ENCODE data around the gene CERS1. TPM values are rescaled to one million over a fixed set of nuclear protein-coding genes. Genes with fewer than 3 reads are reported as not detected.

Gene CERS1
- total RNA-seq, 4 donors from 2014 or later = 0.24 to 1.3 (median 0.59) TPM

GRCh38 chr19:18861235-18861634 is 34.7 kb downstream of the CERS1 start:
- no peak for TF ChIP-seq CTCF (IDR thresholded peaks at IDR 0.05)
- Histone ChIP-seq H3K27ac (no peak overlapping the region), H3K36me3 (peaks cover 97 to 98% of the 10 kb centered on the region in 2 donors), H3K4me1 (peaks cover 0 to 6% of the 10 kb centered on the region in 2 donors), H3K9me3 (no peaks in the 10 kb centered on the region), H3K4me3 (replicated peaks in 1 of 3) (no peak overlapping the region), H3K27me3 (no peaks in the 10 kb centered on the region)
- intact Hi-C loops (cut with DNase I) = no loop called here
- 92 to 94% methylated on average over 8 of the region's 9 CpGs for WGBS, 2 donors
- no peak for DNase-seq

- no peak overlapping the region for H3K4me3 ChIP-seq (replicated peaks in 1 of 3)
- H3K27me3 ChIP-seq = no peaks in the 10 kb centered on the region
- peaks cover 97 to 98% of the 10 kb centered on the region in 2 donors for H3K36me3 ChIP-seq
- DNase-seq = no peak
- H3K27ac ChIP-seq = no peak overlapping the region
- intact Hi-C loops (cut with DNase I) = no loop called here
- 91 to 93% methylated on average over 9 to 16 of the region's 17 CpGs for whole genome bisulfite sequencing, 2 donors
- no peak for TF ChIP-seq CTCF (IDR thresholded peaks at IDR 0.05)
- no peak for TF ChIP-seq POLR2A (IDR thresholded peaks at IDR 0.05)
- H3K4me1 ChIP-seq = peaks cover 0 to 6% of the 10 kb centered on the region in 2 donors
- no peaks in the 10 kb centered on the region for H3K9me3 ChIP-seq
Observed at GRCh38 chr19:18860725-18861124, 35.2 kb downstream of the CERS1 start.

GRCh38 chr19:18860302-18860700 is 35.7 kb downstream of the CERS1 start:
- H3K4me3 ChIP-seq (replicated peaks in 1 of 3) = no peak overlapping the region
- WGBS, 2 donors = 74 to 84% methylated on average over 11 of the region's 11 CpGs
- intact Hi-C loops (cut with DNase I) = no loop called here
- peaks cover 97 to 98% of the 10 kb centered on the region in 2 donors for H3K36me3 ChIP-seq
- H3K9me3 ChIP-seq = no peaks in the 10 kb centered on the region
- H3K27me3 ChIP-seq = no peaks in the 10 kb centered on the region
- TF ChIP-seq CTCF (IDR thresholded peaks at IDR 0.05) (no peak), POLR2A (IDR thresholded peaks at IDR 0.05) (no peak)
- no peak for DNase-seq
- H3K4me1 ChIP-seq = peaks cover 0 to 6% of the 10 kb centered on the region in 2 donors
- no peak overlapping the region for H3K27ac ChIP-seq

GRCh38 chr19:18859676-18860301 is 36.2 kb downstream of the CERS1 start:
- intact Hi-C loops (cut with DNase I) = no loop called here
- no peaks in the 10 kb centered on the region for H3K9me3 ChIP-seq
- H3K36me3 ChIP-seq = peaks cover 97 to 98% of the 10 kb centered on the region in 2 donors
- DNase-seq = no peak
- TF ChIP-seq CTCF (IDR thresholded peaks at IDR 0.05) (no peak), POLR2A (IDR thresholded peaks at IDR 0.05) (no peak)
- peaks cover 0 to 6% of the 10 kb centered on the region in 2 donors for H3K4me1 ChIP-seq
- H3K4me3 ChIP-seq (replicated peaks in 1 of 3) = no peak overlapping the region
- 65 to 79% methylated on average over 10 to 12 of the region's 12 CpGs for WGBS, 2 donors
- H3K27me3 ChIP-seq = no peaks in the 10 kb centered on the region
- H3K27ac ChIP-seq = no peak overlapping the region

- H3K9me3 ChIP-seq = no peaks in the 10 kb centered on the region
- H3K27me3 ChIP-seq = no peaks in the 10 kb centered on the region
- DNase-seq = no peak
- intact Hi-C loops (cut with DNase I) = no loop called here
- WGBS, 2 donors = 90 to 92% methylated on average over 13 to 21 of the region's 21 CpGs
- no peak overlapping the region for H3K27ac ChIP-seq
- H3K4me3 ChIP-seq (replicated peaks in 1 of 3) = no peak overlapping the region
- peaks cover 98 to 100% of the 10 kb centered on the region in 2 donors for H3K36me3 ChIP-seq
- H3K4me1 ChIP-seq = peaks cover 0 to 6% of the 10 kb centered on the region in 2 donors
- no peak for TF ChIP-seq CTCF (IDR thresholded peaks at IDR 0.05)
- no peak for TF ChIP-seq POLR2A (IDR thresholded peaks at IDR 0.05)
Observed at GRCh38 chr19:18858906-18859646, 36.9 kb downstream of the CERS1 start.
